PC-9 (cell line): ENCODE results near the gene HEATR5A. TPM values are rescaled to one million over a fixed set of nuclear protein-coding genes. Genes with fewer than 3 reads are reported as not detected.
"Not testable (repeated sequence)": the region's sequence is repeated elsewhere in the genome, so short reads cannot be mapped to it uniquely, and the experiment has no call there.

Experiments used
- BruUV-seq: library from RNA; stranded (reverse); fragments of 400-500 nt; replicated peaks from 2 replicates; lab custom pipeline; 2021; lab: Mats Ljungman, UMichigan
- CTCF ChIA-PET: fragments of 300-600 bp; sonication (Branson Sonifier 250); formaldehyde crosslinking; loops from one replicate; lab custom pipeline; 2022; ENCODE audit warnings: antibody characterized with exemption; lab: Charles Lee
- POLR2A ChIA-PET: fragments of 300-600 bp; sonication (Branson Sonifier 250); formaldehyde crosslinking; loops from one replicate; lab custom pipeline; 2022; ENCODE audit warnings: antibody characterized with exemption; ENCODE audit not compliant: unreplicated experiment; lab: Charles Lee
- DNase-seq, 2 experiments: peaks; one replicate each; pipeline versions ENCODE4 v3.0.0 to v3.0.0-alpha.2; 2015 to 2022; ENCODE audit warnings: mixed read lengths in 1 of 2
- H2AFZ ChIP-seq: fragments of 200-600 bp; sonication (generic); 2 replicates; pipeline ENCODE4 v1.8.1; 2017; ENCODE audit warnings: antibody characterized with exemption
- H3F3A ChIP-seq: fragments of 200-600 bp; sonication (generic); 2 replicates; pipeline ENCODE4 v1.8.1; 2017; ENCODE audit warnings: antibody characterized with exemption, mild to moderate bottlenecking, low read depth; ENCODE audit not compliant: insufficient read depth
- H3K27ac ChIP-seq: fragments of 200-600 bp; sonication (generic); 2 replicates; pipeline ENCODE4 v1.6.1; 2016; ENCODE audit warnings: mixed run types
- H3K27me3 ChIP-seq: fragments of 200-600 bp; sonication (generic); 2 replicates; pipeline ENCODE4 v1.6.1; 2016; ENCODE audit warnings: low read depth, mixed run types; ENCODE audit not compliant: insufficient read depth
- H3K36me3 ChIP-seq: fragments of 200-600 bp; sonication (generic); 2 replicates; pipeline ENCODE4 v1.6.1; 2016; ENCODE audit warnings: low read depth, mixed run types
- H3K4me1 ChIP-seq: fragments of 200-600 bp; sonication (generic); replicated peaks from 2 replicates; pipeline ENCODE4 v1.6.1; 2016; ENCODE audit warnings: mixed run types; ENCODE audit not compliant: insufficient read depth
- H3K4me2 ChIP-seq: fragments of 200-600 bp; sonication (generic); 2 replicates; pipeline ENCODE4 v1.6.1; 2017; ENCODE audit warnings: mixed run types
- H3K4me3 ChIP-seq: fragments of 200-600 bp; sonication (generic); 2 replicates; pipeline ENCODE4 v1.6.1; 2016; ENCODE audit warnings: mixed run types
- H3K79me2 ChIP-seq: fragments of 200-600 bp; sonication (generic); 2 replicates; pipeline ENCODE4 v1.6.1; 2017; ENCODE audit warnings: low read depth, mixed run types
- H3K9me2 ChIP-seq: fragments of 200-600 bp; sonication (generic); 2 replicates; pipeline ENCODE4 v1.8.1; 2017; ENCODE audit warnings: mild to moderate bottlenecking; ENCODE audit not compliant: insufficient read depth
- H3K9me3 ChIP-seq: fragments of 200-600 bp; sonication (generic); 2 replicates; pipeline ENCODE4 v1.8.1; 2016; ENCODE audit warnings: low read depth; ENCODE audit not compliant: insufficient read depth
- H4K20me1 ChIP-seq: fragments of 200-600 bp; sonication (generic); 2 replicates; pipeline ENCODE4 v1.8.1; 2017; ENCODE audit not compliant: insufficient read depth
- EZH2 ChIP-seq: fragments of 200-600 bp; sonication (generic); IDR thresholded peaks from 2 replicates; pipeline ENCODE4 v1.8.0; 2017; ENCODE audit warnings: antibody characterized with exemption, low read depth
- intact Hi-C: fragments of 100-400 bp; cut with micrococcal nuclease; formaldehyde crosslinking; loops from one replicate; pipeline ENCODE4 v1.10.0; 2022; ENCODE audit not compliant: unreplicated experiment
- total RNA-seq: library from RNA; stranded (reverse); gene quantifications from 2 replicates; pipeline ENCODE4 v1.2.3, GENCODE V29; 2021
- TF ChIP-seq, protein P1 (sequence below): fragments of 200-600 bp; sonication (generic); conservative IDR thresholded peaks from 2 replicates; pipeline ENCODE4 v1.6.1; 2017; ENCODE audit warnings: mixed run types, antibody characterized with exemption, mild to moderate bottlenecking, moderate library complexity

HEATR5A gene
- total RNA-seq, 1 experiment from 2014 or later, result 25.7 TPM

DNA sequence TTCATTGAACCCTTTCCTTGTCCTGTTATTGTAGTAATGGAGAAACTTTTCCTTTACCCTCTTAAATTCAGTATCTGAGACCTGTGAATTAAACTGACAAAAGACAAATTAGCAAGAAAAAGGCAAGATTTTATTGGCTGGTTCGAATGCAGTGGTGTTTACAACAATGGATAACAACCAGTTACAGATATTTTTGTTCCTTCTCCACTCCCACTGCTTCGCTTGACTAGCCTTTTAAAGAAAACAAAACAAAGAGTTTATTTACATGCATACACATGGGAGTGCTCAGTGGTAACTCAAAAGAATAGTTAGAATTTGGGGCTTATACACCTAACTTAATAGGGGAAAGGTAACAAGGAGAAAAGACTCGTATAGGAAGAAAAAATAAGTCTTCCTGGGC lies 175.7 kb downstream of the HEATR5A start:
- Histone ChIP-seq H3K27ac (peak overlapping the region; percentile 97), H3K36me3 (no peaks in the 10 kb centered on the region), H3F3A (peaks cover 8% of the 10 kb centered on the region; the same call in 1 of the 2 replicates), H3K4me2 (peak overlapping the region; percentile 66), H3K27me3 (no peaks in the 10 kb centered on the region), H4K20me1 (no peaks in the 10 kb centered on the region), H2AFZ (peak overlapping the region; percentile 89; the same call in 1 of the 2 replicates), H3K79me2 (no peaks in the 10 kb centered on the region), H3K4me3 (peak overlapping the region; percentile 24; the same call in 1 of the 2 replicates), H3K9me2 (no peaks in the 10 kb centered on the region), H3K4me1 (peaks cover 18% of the 10 kb centered on the region), H3K9me3 (no peaks in the 10 kb centered on the region)
- no TSS peak for BruUV-seq
- POLR2A ChIA-PET, result no interaction called here
- no peak for DNase-seq
- CTCF ChIA-PET, result no interaction called here
- TF ChIP-seq EZH2, result no peak
- TF ChIP-seq, protein P1, sequence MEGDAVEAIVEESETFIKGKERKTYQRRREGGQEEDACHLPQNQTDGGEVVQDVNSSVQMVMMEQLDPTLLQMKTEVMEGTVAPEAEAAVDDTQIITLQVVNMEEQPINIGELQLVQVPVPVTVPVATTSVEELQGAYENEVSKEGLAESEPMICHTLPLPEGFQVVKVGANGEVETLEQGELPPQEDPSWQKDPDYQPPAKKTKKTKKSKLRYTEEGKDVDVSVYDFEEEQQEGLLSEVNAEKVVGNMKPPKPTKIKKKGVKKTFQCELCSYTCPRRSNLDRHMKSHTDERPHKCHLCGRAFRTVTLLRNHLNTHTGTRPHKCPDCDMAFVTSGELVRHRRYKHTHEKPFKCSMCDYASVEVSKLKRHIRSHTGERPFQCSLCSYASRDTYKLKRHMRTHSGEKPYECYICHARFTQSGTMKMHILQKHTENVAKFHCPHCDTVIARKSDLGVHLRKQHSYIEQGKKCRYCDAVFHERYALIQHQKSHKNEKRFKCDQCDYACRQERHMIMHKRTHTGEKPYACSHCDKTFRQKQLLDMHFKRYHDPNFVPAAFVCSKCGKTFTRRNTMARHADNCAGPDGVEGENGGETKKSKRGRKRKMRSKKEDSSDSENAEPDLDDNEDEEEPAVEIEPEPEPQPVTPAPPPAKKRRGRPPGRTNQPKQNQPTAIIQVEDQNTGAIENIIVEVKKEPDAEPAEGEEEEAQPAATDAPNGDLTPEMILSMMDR, result no peak
- intact Hi-C loops, result loop anchor here (2.0 kb wide), 1 partner anchor 18 kb away; no protein-coding TSS in a partner anchor

DNA sequence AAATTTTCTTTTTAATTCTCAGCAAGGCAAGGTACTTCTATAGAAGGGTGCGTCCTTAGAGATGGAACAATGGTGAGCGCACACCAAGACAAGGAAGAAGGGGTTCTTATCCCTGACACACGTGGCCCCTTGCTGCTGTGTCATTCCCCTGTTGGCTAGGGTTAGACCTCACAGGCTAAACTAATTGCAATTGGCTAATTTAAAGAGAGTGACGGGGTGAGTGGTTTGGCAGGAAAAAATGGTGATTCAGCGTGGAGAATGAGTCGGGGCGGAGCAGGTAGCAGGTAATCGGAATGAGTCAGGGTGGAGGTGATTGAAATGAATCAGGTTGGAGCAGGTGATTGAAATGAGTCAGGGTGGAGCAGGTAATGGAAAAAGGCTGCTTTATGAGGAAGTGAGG lies 176.5 kb downstream of the HEATR5A start:
- Histone ChIP-seq H4K20me1 (no peaks in the 10 kb centered on the region), H3K79me2 (no peaks in the 10 kb centered on the region), H3K27me3 (no peaks in the 10 kb centered on the region), H3K9me2 (no peaks in the 10 kb centered on the region), H3K27ac (peak overlapping the region; percentile 97), H3K4me1 (peaks cover 18% of the 10 kb centered on the region), H3K36me3 (no peaks in the 10 kb centered on the region), H3K4me2 (peak overlapping the region; percentile 66), H2AFZ (peak overlapping the region; percentile 89; the same call in 1 of the 2 replicates), H3K4me3 (peak overlapping the region; percentile 31; the same call in 1 of the 2 replicates), H3F3A (peaks cover 8% of the 10 kb centered on the region; the same call in 1 of the 2 replicates), H3K9me3 (no peaks in the 10 kb centered on the region)
- ChIA-PET POLR2A (interaction anchor here (0.6 kb wide), 1 partner anchor 78 kb away, joined by 12 read pairs; no protein-coding TSS in a partner anchor), CTCF (no interaction called here)
- TF ChIP-seq, protein P1, result no peak
- no peak for TF ChIP-seq EZH2
- peak; percentile 75 to 94 for DNase-seq
- BruUV-seq, result no TSS peak
- intact Hi-C loops, result loop anchor here (2.0 kb wide), 1 partner anchor 19 kb away; no protein-coding TSS in a partner anchor

DNA sequence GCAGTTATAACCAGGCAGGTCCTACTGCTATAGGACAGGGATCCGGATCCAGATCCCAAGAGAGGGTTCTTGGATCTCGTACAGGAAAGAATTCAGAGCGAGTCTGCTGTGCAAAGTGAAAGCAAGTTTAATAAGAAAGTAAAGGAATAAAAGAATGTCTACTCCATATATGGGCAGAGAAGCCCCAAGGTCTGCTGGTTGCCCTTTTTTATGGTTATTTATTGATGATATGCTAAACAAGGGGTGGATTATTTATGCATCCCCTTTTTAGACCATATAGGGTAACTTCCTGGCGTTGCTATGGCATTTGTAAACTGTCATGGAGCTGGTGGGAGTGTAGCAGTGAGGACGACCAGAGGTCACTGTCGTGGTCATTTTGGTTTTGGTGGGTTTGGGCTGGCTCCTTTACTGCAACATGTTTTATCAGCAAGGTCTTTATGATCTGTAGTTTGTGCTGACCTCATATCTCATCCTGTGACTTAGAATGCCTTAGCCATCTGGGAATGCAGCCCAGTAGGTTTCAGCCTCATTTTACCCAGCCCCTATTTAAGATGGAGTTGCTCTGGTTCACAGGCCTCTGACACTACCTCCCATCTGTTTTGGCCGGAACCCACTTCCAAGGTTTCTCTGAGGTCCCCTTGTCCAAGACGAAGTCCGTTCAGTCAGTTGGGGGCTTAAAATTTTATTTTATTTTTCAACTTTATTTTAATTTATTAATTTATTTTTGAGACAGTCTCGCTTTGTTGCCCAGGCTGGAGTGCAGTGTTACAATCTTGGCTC lies 178.0 kb downstream of the HEATR5A start:
- intact Hi-C loops, H3K79me2 ChIP-seq, DNase-seq, H3K36me3 ChIP-seq, H3K27me3 ChIP-seq, H3K9me3 ChIP-seq, H3K4me2 ChIP-seq, POLR2A ChIA-PET, CTCF ChIA-PET, H3K27ac ChIP-seq, H3F3A ChIP-seq, H3K9me2 ChIP-seq, H3K4me3 ChIP-seq, H2AFZ ChIP-seq, H4K20me1 ChIP-seq, BruUV-seq: not testable (repeated sequence)
- H3K4me1 ChIP-seq, result peaks cover 18% of the 10 kb centered on the region

Other genes with a start within 250 kb of the HEATR5A start
- 93.9 and 94.4 TPM in 2 replicates for gene HECTD1, start 212.8 kb downstream of the HEATR5A start, total RNA-seq
- 9.5 and 10.1 TPM in 2 replicates for gene DTD2, start 37.0 kb upstream of the HEATR5A start, total RNA-seq
- not detected in 2 replicates for gene GPR33, start 67.5 kb upstream of the HEATR5A start, total RNA-seq
- 14.6 and 15.7 TPM in 2 replicates for gene NUBPL, start 140.9 kb upstream of the HEATR5A start, total RNA-seq